Measurements from ENCODE around the gene ARHGAP26. TPM values are rescaled to one million over a fixed set of nuclear protein-coding genes. Genes with fewer than 3 reads are reported as not detected.

ARHGAP26 gene
- total RNA-seq, 1 donor = 7.6 TPM

- Histone ChIP-seq H3K4me1 (ENCODE audit: insufficient read depth, low read length) (peaks cover 28% of the 10 kb centered on the region), H3K36me3 (ENCODE audit: insufficient read depth, low read length) (no peaks in the 10 kb centered on the region), H4K20me1 (ENCODE audit: insufficient read depth, low read length) (no peaks in the 10 kb centered on the region), H3K27ac (ENCODE audit: low read depth, low read length) (no peak overlapping the region), H3K4me2 (ENCODE audit: insufficient read depth, low read length) (no peak overlapping the region), H3K79me2 (ENCODE audit: insufficient read depth, low read length) (no peaks in the 10 kb centered on the region), H3K9me3 (ENCODE audit: low read depth, low read length) (no peaks in the 10 kb centered on the region), H3K4me3 (ENCODE audit: insufficient read depth, low read length) (no peak overlapping the region), H2AFZ (ENCODE audit: low read length) (no peak overlapping the region), H3K27me3 (ENCODE audit: insufficient read depth, low read length) (no peaks in the 10 kb centered on the region)
- no peak for TF ChIP-seq CTCF (IDR thresholded peaks at IDR 0.05; ENCODE audit: extremely low read depth, low read depth, low read length)
- DNase-seq (ENCODE audit: insufficient read length, low spot score, missing footprints) = no peak
These were observed 63.6 kb downstream of the ARHGAP26 start for GRCh38 chr5:142833517-142834449.

GRCh38 chr5:142834504-142834903 lies 64.3 kb downstream of the ARHGAP26 start:
- no peaks in the 10 kb centered on the region for H3K27me3 ChIP-seq (ENCODE audit: insufficient read depth, low read length)
- H3K36me3 ChIP-seq (ENCODE audit: insufficient read depth, low read length) = no peaks in the 10 kb centered on the region
- no peaks in the 10 kb centered on the region for H3K79me2 ChIP-seq (ENCODE audit: insufficient read depth, low read length)
- no peaks in the 10 kb centered on the region for H3K9me3 ChIP-seq (ENCODE audit: low read depth, low read length)
- no peak for DNase-seq (ENCODE audit: insufficient read length, low spot score, missing footprints)
- H3K4me1 ChIP-seq (ENCODE audit: insufficient read depth, low read length) = peaks cover 28% of the 10 kb centered on the region
- H3K27ac ChIP-seq (ENCODE audit: low read depth, low read length) = no peak overlapping the region
- no peak overlapping the region for H3K4me2 ChIP-seq (ENCODE audit: insufficient read depth, low read length)
- no peak for TF ChIP-seq CTCF (IDR thresholded peaks at IDR 0.05; ENCODE audit: extremely low read depth, low read depth, low read length)
- H3K4me3 ChIP-seq (ENCODE audit: insufficient read depth, low read length) = no peak overlapping the region
- H2AFZ ChIP-seq (ENCODE audit: low read length) = no peak overlapping the region
- H4K20me1 ChIP-seq (ENCODE audit: insufficient read depth, low read length) = no peaks in the 10 kb centered on the region

DNA sequence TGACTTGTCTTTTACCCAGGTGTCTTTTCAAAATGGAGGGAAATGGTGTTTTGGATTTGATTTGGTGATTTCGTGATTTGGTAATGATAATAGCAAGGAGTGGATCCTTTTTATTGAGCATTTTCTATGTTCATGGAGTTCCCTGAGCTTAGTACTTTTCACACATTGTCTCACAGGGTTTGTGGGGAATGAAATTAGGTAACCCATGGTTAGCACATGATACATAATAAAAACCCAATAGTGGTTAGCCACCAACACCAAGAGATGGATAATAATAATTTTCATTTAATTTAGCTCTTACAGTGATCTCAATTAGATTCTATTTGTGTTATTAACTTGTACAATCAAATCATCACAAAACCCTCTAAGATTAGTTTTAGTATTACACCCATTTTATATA lies 65.4 kb downstream of the ARHGAP26 start:
- H3K9me3 ChIP-seq (ENCODE audit: low read depth, low read length) = no peaks in the 10 kb centered on the region
- peaks cover 21% of the 10 kb centered on the region for H3K4me1 ChIP-seq (ENCODE audit: insufficient read depth, low read length)
- no peaks in the 10 kb centered on the region for H3K36me3 ChIP-seq (ENCODE audit: insufficient read depth, low read length)
- no peaks in the 10 kb centered on the region for H3K27me3 ChIP-seq (ENCODE audit: insufficient read depth, low read length)
- H3K4me3 ChIP-seq (ENCODE audit: insufficient read depth, low read length) = no peak overlapping the region
- H3K79me2 ChIP-seq (ENCODE audit: insufficient read depth, low read length) = no peaks in the 10 kb centered on the region
- no peak overlapping the region for H2AFZ ChIP-seq (ENCODE audit: low read length)
- no peak overlapping the region for H3K4me2 ChIP-seq (ENCODE audit: insufficient read depth, low read length)
- TF ChIP-seq CTCF (IDR thresholded peaks at IDR 0.05; ENCODE audit: extremely low read depth, low read depth, low read length) = no peak
- no peak overlapping the region for H3K27ac ChIP-seq (ENCODE audit: low read depth, low read length)
- no peak for DNase-seq (ENCODE audit: insufficient read length, low spot score, missing footprints)
- H4K20me1 ChIP-seq (ENCODE audit: insufficient read depth, low read length) = no peaks in the 10 kb centered on the region

DNA sequence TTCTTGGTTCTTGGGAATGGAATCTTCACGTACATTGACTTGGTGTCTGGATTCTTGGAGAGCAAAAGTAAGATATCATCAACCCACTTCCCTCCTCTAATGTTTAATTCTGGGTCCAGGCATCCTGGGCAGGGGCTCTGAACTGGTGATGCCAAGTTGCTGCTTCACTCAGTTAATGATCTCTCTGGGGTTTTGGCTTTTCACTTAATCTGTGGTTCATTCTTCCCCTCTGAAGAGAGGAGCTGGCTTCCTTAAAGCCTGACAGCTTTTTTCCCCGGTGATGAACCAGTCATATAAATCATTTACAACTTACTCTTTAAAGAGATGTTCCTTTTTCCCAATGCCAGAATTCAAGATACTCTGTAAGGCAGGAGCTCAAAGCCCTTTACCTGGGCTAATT lies 65.9 kb downstream of the ARHGAP26 start:
- Histone ChIP-seq H3K27me3 (ENCODE audit: insufficient read depth, low read length) (no peaks in the 10 kb centered on the region), H3K4me3 (ENCODE audit: insufficient read depth, low read length) (no peak overlapping the region), H3K36me3 (ENCODE audit: insufficient read depth, low read length) (no peaks in the 10 kb centered on the region), H3K4me2 (ENCODE audit: insufficient read depth, low read length) (no peak overlapping the region), H2AFZ (ENCODE audit: low read length) (no peak overlapping the region), H3K27ac (ENCODE audit: low read depth, low read length) (no peak overlapping the region), H4K20me1 (ENCODE audit: insufficient read depth, low read length) (no peaks in the 10 kb centered on the region), H3K4me1 (ENCODE audit: insufficient read depth, low read length) (peaks cover 17% of the 10 kb centered on the region), H3K9me3 (ENCODE audit: low read depth, low read length) (no peaks in the 10 kb centered on the region), H3K79me2 (ENCODE audit: insufficient read depth, low read length) (no peaks in the 10 kb centered on the region)
- no peak for TF ChIP-seq CTCF (IDR thresholded peaks at IDR 0.05; ENCODE audit: extremely low read depth, low read depth, low read length)
- DNase-seq (ENCODE audit: insufficient read length, low spot score, missing footprints) = no peak
